HG03457 (cell line): ENCODE data around the gene BCO1.
A peak's percentile ranks its signal among the peaks of the same experiment; 100 is the strongest.
"Not testable (repeated sequence)": the region's sequence is repeated elsewhere in the genome, so short reads cannot be mapped to it uniquely, and the experiment has no call there.

Experiments
- ATAC-seq: cut with Tn5 transposase; IDR thresholded peaks from one replicate; pipeline ENCODE4 v1.9.1; 2021; ENCODE audit warnings: moderate number of reproducible peaks; ENCODE audit not compliant: unreplicated experiment

Gene BCO1, protein sequence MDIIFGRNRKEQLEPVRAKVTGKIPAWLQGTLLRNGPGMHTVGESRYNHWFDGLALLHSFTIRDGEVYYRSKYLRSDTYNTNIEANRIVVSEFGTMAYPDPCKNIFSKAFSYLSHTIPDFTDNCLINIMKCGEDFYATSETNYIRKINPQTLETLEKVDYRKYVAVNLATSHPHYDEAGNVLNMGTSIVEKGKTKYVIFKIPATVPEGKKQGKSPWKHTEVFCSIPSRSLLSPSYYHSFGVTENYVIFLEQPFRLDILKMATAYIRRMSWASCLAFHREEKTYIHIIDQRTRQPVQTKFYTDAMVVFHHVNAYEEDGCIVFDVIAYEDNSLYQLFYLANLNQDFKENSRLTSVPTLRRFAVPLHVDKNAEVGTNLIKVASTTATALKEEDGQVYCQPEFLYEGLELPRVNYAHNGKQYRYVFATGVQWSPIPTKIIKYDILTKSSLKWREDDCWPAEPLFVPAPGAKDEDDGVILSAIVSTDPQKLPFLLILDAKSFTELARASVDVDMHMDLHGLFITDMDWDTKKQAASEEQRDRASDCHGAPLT

GRCh38 chr16:81238296-81239011 is at the start of gene BCO1:
TSS of gene BCO1 (plus strand) at chr16:81238689. CDS start at chr16:81238909, 220 bp downstream.
- peak; percentile 64 for ATAC-seq

GRCh38 chr16:81189100-81189664 is 49.3 kb upstream of the BCO1 start:
- ATAC-seq: no peak

DNA sequence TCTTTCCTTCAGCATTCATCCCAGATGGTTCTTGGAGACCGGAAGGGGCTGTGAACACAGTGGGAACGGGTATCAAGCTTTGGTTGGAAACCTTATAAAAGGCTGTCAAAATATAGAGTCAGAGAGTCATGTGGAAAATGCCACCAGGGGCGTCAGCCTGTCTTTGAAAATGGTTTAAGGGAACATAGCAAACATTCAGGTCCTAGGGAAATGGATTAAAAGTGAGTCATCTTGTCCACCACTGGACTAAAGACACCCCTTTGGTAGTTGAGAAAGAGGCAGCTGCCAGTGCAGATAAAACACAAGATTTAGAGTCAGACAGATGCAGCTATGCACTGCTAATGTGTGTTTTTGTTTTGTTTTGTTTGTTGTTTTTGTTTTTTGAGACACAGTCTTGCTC is 47.8 kb upstream of the BCO1 start:
- ATAC-seq: no peak

- no peak for ATAC-seq
Observed at GRCh38 chr16:81195885-81196534, 42.5 kb upstream of the BCO1 start.

DNA sequence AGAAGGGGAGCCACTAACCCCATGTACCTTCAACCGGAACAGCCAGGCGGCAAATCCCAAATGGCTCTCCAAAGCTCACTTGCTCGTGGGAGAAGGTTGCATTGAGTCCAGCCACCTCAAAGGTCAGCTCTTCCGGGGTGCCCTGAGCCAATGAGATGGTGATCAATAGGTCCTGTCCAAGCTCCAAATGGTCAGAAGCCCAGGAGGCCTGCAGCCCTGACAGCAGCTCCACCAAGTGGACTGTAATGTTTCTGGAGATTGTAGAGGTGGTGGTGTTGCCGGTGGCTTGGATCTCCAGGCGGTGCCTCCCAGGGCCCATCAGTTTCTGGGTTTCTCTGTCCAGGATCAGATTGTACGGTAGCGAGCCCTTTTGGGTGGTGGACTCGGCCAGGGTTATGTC is 39.9 kb upstream of the BCO1 start:
- ATAC-seq: no peak

DNA sequence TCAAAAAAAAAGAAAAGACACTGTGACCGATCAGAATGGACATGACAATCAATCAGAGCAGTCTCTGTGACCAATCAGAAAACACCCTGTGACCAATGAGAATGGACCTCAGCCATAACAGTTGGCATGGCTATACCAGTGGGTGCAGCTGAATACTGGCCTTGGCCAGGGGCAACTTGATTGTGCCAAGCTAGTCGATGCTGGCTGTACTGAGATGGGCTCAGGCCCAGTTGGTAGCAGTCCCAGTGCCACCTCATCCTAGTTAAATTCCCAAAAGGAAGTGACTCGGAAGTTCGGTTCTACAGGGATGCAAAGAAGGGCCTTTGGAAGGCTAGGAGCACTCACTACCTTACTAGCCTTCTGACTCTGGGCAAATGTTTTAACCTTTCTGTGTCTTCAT is 37.2 kb upstream of the BCO1 start:
- no peak for ATAC-seq

DNA sequence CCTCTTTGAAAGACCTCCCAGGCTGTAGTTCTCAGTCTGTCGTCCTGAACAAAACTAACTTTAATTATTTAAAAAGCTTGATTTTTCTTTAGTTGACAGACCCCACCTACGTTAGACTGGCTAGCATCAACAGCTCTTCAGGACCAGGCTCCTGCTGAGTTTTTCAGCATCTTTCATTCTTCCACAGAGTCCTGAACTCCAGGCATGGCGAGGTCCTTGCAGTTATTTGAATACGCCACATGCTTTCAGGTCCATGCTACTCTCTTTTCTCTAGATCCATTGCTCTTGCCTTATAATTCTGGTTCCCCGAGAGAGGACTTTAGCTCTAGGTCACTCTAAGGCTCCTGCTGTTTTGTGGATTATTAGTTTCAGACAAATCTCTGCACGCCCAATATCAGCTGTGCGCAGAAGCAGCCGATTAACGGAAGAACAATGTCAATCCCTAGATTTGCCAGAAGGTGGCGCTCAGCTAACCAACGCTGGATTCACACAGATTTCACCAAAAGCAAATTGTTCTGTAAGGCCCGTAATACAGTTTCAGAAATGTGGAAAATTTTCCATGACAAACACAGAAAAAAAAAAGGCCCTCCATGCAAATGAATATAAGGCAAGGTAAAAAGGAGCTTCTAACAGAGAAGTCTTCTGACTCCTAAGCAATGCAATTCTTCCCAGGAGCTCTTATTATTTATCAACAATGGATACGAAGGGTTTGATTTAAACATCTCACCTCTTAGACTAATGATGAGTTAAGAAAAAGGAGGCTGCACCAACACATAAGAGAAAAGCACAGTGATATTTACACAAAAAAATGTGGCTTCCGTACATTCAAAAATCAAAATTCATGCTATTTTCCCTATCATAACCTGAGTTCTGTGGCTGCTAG is 33.5 kb upstream of the BCO1 start:
- ATAC-seq: no peak

- no peak for ATAC-seq
Observed at GRCh38 chr16:81207076-81207475, 31.4 kb upstream of the BCO1 start.

DNA sequence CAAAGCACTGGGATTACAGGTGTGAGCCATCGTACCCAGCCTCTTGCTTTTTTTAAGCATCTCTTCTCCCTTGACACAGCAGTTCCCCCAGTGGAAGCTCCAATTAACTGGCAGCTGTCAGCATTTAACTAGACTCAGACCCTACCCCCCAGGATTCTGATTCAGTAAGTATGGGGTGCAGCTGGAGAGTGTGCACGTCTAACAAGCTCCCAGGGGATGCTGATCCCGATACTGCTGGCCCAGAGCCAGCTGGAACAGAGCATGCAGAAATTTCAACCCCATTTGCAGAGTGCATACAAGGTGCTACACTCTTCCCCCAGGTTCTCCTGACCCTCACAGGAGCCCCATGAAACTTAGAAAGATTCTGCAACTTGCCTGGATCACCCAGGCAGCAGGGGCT is 27.7 kb upstream of the BCO1 start:
- no peak for ATAC-seq

- ATAC-seq: no peak
Observed at GRCh38 chr16:81212830-81213465, 25.5 kb upstream of the BCO1 start.

GRCh38 chr16:81214745-81215166 is 23.7 kb upstream of the BCO1 start:
- ATAC-seq: no peak

GRCh38 chr16:81216114-81216513 is 22.4 kb upstream of the BCO1 start:
- ATAC-seq: no peak

DNA sequence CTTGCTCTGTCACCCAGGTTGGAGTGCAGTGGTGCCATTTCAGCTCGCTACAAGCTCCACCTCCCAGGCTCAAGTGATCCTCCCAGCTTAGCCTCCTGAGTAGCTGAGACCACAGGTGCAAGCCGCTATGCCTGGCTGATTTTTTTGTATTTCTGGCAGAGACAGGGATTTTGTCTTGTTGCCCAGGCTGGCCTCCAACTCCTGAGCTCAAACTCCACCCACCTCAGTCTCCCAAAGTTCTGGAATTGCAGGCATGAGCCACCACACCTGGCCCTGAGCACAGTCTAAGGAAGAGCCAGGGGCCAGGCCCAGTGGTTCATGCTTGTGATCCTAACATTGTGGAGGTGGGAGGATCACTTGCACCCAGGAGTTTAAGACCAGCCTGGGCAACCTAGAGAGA is 21.8 kb upstream of the BCO1 start:
- no peak for ATAC-seq

DNA sequence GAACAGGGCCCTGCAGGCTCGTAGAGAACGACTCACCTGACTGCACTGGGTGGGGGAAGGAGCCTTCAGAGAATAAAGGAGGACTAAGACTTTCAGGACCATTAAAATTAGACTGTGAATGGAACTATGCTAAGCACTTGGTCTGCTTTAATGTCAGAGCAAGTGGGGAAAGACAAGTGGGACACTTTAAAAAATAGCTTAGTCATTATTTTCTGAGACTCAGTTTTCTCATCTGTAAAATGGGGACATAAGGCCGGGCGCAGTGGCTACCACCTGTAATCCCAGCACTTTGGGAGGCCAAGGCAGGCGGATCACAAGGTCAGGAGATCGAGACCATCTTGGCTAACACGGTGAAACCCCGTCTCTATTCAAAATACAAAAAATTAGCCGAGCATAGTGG is 19.3 kb upstream of the BCO1 start:
- ATAC-seq: no peak

GRCh38 chr16:81220349-81220748 is 18.1 kb upstream of the BCO1 start:
- no peak for ATAC-seq

- no peak for ATAC-seq
Observed at GRCh38 chr16:81221731-81222130, 16.8 kb upstream of the BCO1 start.

DNA sequence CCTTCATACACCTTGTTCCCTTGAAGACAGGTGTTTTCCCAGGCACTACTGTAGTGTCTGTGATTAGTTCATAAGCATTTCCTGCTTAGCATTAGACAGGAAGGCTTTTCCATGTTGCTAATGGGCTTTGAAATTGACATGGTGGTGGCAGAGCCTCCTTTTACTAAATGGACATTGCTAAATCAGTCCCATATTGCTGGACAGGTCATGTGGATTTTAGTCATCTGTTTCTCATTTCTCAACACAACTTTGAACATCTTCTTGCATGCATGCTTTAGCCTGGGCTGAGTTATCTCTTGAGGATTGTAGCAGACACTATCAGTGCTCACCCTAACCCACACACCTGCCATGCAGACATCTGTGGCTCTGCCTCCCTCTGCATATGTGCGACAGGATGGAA is 13.7 kb upstream of the BCO1 start:
- no peak for ATAC-seq

GRCh38 chr16:81225697-81226096 is 12.8 kb upstream of the BCO1 start:
- not testable (repeated sequence) for ATAC-seq

DNA sequence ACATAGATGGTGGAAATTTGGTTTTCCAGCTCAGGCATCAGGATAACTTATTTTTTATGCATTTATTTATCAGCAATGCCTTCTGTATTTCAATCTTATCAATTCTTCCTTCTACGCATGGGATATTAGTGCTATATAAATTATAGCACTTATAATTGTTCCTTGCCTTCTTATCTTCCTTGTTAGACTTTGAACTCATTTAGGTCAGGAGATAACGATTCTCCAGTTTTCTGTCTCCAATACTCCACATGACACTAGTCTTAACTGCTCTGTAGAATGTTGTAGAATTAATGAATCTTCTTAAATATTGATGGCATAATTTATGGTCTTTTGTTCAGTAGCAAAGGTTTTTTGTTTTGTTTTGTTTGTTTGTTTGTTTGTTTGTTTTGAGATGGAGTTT is 10.7 kb upstream of the BCO1 start:
- ATAC-seq: no peak

- ATAC-seq: no peak
Observed at GRCh38 chr16:81229811-81230210, 8.7 kb upstream of the BCO1 start.
